B cell (primary cell): Measurements from ENCODE around the gene MOK. TPM values are rescaled to one million over a fixed set of nuclear protein-coding genes. Genes with fewer than 3 reads are reported as not detected.
A peak's percentile ranks its signal among the peaks of the same experiment; 100 is the strongest.

Source experiments
- ATAC-seq: fragments of 200-7000 bp; cut with Tn5 transposase; one replicate; pipeline ENCODE4 v1.10.0; 2021; ENCODE audit warnings: low read depth, mild to moderate bottlenecking, moderate number of reproducible peaks, moderate library complexity
- CTCF ChIA-PET: fragments of 350-600 bp; sonication (Branson Sonifier 250); formaldehyde crosslinking; loops from one replicate; lab custom pipeline; 2021; ENCODE audit warnings: antibody characterized with exemption, inconsistent platforms; lab: Charles Lee
- POLR2A ChIA-PET: fragments of 350-600 bp; sonication (Branson Sonifier 250); formaldehyde crosslinking; loops from one replicate; lab custom pipeline; 2021; ENCODE audit warnings: antibody characterized with exemption; lab: Charles Lee
- DNase-seq: peaks from one replicate; pipeline ENCODE4 v3.0.0; 2013
- H2AFZ ChIP-seq: 2 replicates; pipeline ENCODE4 v1.6.1; 2012; ENCODE audit warnings: mild to moderate bottlenecking, low read depth, low read length; ENCODE audit not compliant: insufficient read depth, poor library complexity, severe bottlenecking
- H3K27ac ChIP-seq, 2 donors: 1 replicate in 1 of 2; 2 replicates in 1 of 2; pipeline ENCODE4 v1.5.1; 2012 to 2013; ENCODE audit warnings: low read length in 2 of 2, mild to moderate bottlenecking in 2 of 2, moderate library complexity in 1 of 2
- H3K27me3 ChIP-seq, 4 experiments: fragments of 200-600 bp in 1 of 4; sonication (generic) in 1 of 4; replicated peaks in 1 of 4; 1 replicate in 2 of 4; 2 replicates in 2 of 4; pipeline versions ENCODE4 v1.6.1 to v1.7.0; 2013 to 2016; ENCODE audit warnings: low read length in 3 of 4, mild to moderate bottlenecking in 2 of 4, mixed read lengths in 1 of 4, moderate library complexity in 1 of 4; ENCODE audit not compliant: insufficient read depth in 4 of 4, control insufficient read depth in 3 of 4; ENCODE audit errors: control extremely low read depth in 1 of 4
- H3K36me3 ChIP-seq, 2 experiments: replicated peaks in 1 of 2; 1 replicate in 1 of 2; 2 replicates in 1 of 2; pipeline versions ENCODE4 v1.6.1 to v1.7.1; 2013; ENCODE audit warnings: low read length in 1 of 2; ENCODE audit not compliant: insufficient read depth in 2 of 2, control insufficient read depth in 1 of 2; ENCODE audit errors: control extremely low read depth in 1 of 2, extremely low read depth in 1 of 2
- H3K4me1 ChIP-seq, 2 donors: fragments of 200-600 bp in 1 of 2; sonication (generic) in 1 of 2; 1 replicate in 1 of 2; 2 replicates in 1 of 2; pipeline versions ENCODE4 v1.5.1 to v1.6.1; 2013 to 2017; ENCODE audit warnings: low read length in 2 of 2; ENCODE audit not compliant: control insufficient read depth in 2 of 2, insufficient read depth in 2 of 2
- H3K4me2 ChIP-seq: replicated peaks from 2 replicates; pipeline ENCODE3; 2012; ENCODE audit warnings: mild to moderate bottlenecking, low read depth, low read length; ENCODE audit not compliant: poor library complexity, severe bottlenecking
- H3K4me3 ChIP-seq, 5 experiments: fragments of 200-600 bp in 1 of 5; sonication (generic) in 1 of 5; 1 replicate in 3 of 5; 2 replicates in 2 of 5; pipeline versions ENCODE4 v1.5.1 to v1.7.0; 2011 to 2016; ENCODE audit warnings: low read length in 4 of 5, mild to moderate bottlenecking in 4 of 5, low read depth in 2 of 5, control low read depth in 1 of 5, moderate library complexity in 1 of 5; ENCODE audit not compliant: insufficient read depth in 1 of 5; ENCODE audit errors: control extremely low read depth in 1 of 5, extremely low read depth in 1 of 5
- H3K79me2 ChIP-seq: fragments of 200-600 bp; sonication (generic); one replicate; pipeline ENCODE4 v1.6.0; 2016; ENCODE audit warnings: low read length; ENCODE audit not compliant: control insufficient read depth, insufficient read depth
- H3K9ac ChIP-seq: fragments of 200-600 bp; sonication (generic); 2 replicates; pipeline ENCODE4 v1.6.1; 2017; ENCODE audit warnings: mild to moderate bottlenecking, low read length, moderate library complexity
- H3K9me3 ChIP-seq, 3 donors: one replicate each; pipeline versions ENCODE4 v1.6.1 to v1.7.1; 2013; ENCODE audit warnings: low read length in 2 of 3; ENCODE audit not compliant: control insufficient read depth in 2 of 3, insufficient read depth in 1 of 3; ENCODE audit errors: control extremely low read depth in 1 of 3
- H4K20me1 ChIP-seq: 2 replicates; pipeline ENCODE4 v1.6.0; 2012; ENCODE audit warnings: mild to moderate bottlenecking, low read length; ENCODE audit not compliant: insufficient read depth, control insufficient read depth, poor library complexity, severe bottlenecking
- H3K27ac Mint-ChIP-seq: one replicate; pipeline ENCODE4 v1.8.0; 2021; ENCODE audit warnings: mixed read lengths
- H3K27me3 Mint-ChIP-seq: one replicate; pipeline ENCODE4 v1.8.0; 2021; ENCODE audit warnings: mixed read lengths
- H3K4me1 Mint-ChIP-seq: one replicate; pipeline ENCODE4 v1.8.0; 2021; ENCODE audit warnings: mixed read lengths
- H3K4me3 Mint-ChIP-seq: one replicate; pipeline ENCODE4 v1.8.0; 2021; ENCODE audit warnings: mixed read lengths
- H3K9me3 Mint-ChIP-seq: one replicate; pipeline ENCODE4 v1.8.0; 2022; ENCODE audit warnings: mixed read lengths; ENCODE audit not compliant: insufficient read depth
- CTCF ChIP-seq: fragments of 200-600 bp; IDR thresholded peaks from one replicate; pipeline ENCODE4 v1.8.0; 2022; ENCODE audit warnings: antibody characterized with exemption, mild to moderate bottlenecking
- EZH2 ChIP-seq: IDR thresholded peaks from 2 replicates; pipeline ENCODE4 v1.6.1; 2012; ENCODE audit warnings: borderline replicate concordance, low read depth, mild to moderate bottlenecking, moderate library complexity, low read length; ENCODE audit not compliant: insufficient read depth, poor library complexity, severe bottlenecking
- WGBS: methylation state at CpG from one replicate; pipeline ENCODE4 v1.1.5; 2013; ENCODE audit warnings: missing lambda C conversion rate; ENCODE audit not compliant: insufficient coverage; 5-methylcytosine and 5-hydroxymethylcytosine counted together
- intact Hi-C: fragments of 100-400 bp; cut with micrococcal nuclease; formaldehyde crosslinking; loops from one replicate; pipeline ENCODE4 v1.10.0; 2022
- polyA plus RNA-seq: library from polyadenylated mRNA; depleted of rRNA; stranded (reverse); fragments of >200 nt; gene quantifications from 2 replicates; pipeline ENCODE4 v1.2.3, GENCODE V29; 2012
- total RNA-seq, 2 donors: library from RNA; stranded (reverse); fragments of 120-200 nt in 1 of 2; gene quantifications; 1 replicate in 1 of 2; 2 replicates in 1 of 2; pipeline versions ENCODE4 v1.2.3 to v1.2.4, GENCODE V29; 2013 to 2022

The MOK gene
- total and polyA plus RNA-seq, 2 donors (not counting 1 experiment from before 2014, with no cell fraction given) = 1.2 to 3.0 TPM

DNA sequence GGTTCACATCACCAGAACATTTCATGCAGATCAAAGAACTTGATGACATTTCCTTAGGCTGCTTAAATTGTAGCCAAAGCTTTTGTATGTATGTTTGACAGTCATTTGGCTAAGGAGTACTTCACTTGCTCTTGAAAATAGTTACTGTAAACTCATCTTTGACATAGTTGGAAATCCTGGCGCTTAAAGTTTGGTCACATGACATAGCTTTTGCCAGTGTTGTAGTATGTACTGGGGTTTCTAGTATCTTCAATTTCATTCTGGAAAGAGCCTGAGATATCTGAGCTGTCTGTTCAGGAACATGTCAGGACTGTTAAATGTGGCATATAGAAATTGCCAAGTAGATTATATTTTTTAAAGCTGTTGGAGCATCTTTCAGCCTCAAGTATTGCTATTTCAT is 109.5 kb downstream of the MOK start:
- H3K36me3 ChIP-seq = peaks cover 15 to 37% of the 10 kb centered on the region in 2 experiments
- no peaks in the 10 kb centered on the region for H3K9me3 ChIP-seq
- H3K4me2 ChIP-seq = no peak overlapping the region
- DNase-seq (no peak), ATAC-seq (no peak)
- peaks cover 6 to 12% of the 10 kb centered on the region in 2 donors for H3K4me1 ChIP-seq
- TF ChIP-seq EZH2 (no peak), CTCF (no peak)
- H3K27me3 ChIP-seq = no peaks in the 10 kb centered on the region
- H2AFZ ChIP-seq = no peak overlapping the region
- ChIA-PET CTCF (interaction anchor here (0.5 kb wide), 1 partner anchor 517 kb away, joined by 3 read pairs; no protein-coding TSS in a partner anchor), POLR2A (no interaction called here)
- H3K9ac ChIP-seq = no peak overlapping the region
- H3K4me3 ChIP-seq = no peak overlapping the region
- peaks cover 69% of the 10 kb centered on the region for H4K20me1 ChIP-seq
- intact Hi-C loops = no loop called here
- no peak overlapping the region for H3K27ac ChIP-seq
- H3K27me3 Mint-ChIP-seq = no peaks in the 10 kb centered on the region
- peaks cover 52% of the 10 kb centered on the region for H3K79me2 ChIP-seq
- no peak overlapping the region for H3K4me3 Mint-ChIP-seq
- no peaks in the 10 kb centered on the region for H3K9me3 Mint-ChIP-seq
- 100% methylated on average over 1 of the region's 1 CpG for WGBS
- H3K4me1 Mint-ChIP-seq = peaks cover 28% of the 10 kb centered on the region
- no peak overlapping the region for H3K27ac Mint-ChIP-seq

DNA sequence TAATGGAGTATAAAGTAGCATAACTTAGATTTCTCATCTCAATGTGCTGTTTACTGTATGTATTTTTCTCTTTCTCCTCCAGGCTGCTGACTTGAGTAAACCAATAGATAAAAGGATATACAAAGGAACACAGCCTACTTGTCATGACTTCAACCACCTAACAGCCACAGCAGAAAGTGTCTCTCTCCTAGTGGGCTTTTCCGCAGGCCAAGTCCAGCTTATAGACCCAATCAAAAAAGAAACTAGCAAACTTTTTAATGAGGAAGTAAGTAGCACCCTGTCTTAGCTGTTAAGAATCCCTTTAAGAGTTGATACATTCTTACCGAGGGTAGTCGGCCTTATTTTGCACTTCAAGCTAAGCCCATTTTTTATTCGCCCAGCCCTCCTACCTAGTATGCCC is 110.1 kb downstream of the MOK start:
- Histone ChIP-seq H3K79me2 (peaks cover 57% of the 10 kb centered on the region), H3K36me3 (peaks cover 15 to 37% of the 10 kb centered on the region in 2 experiments), H3K4me1 (peaks cover 6 to 12% of the 10 kb centered on the region in 2 donors), H3K9ac (no peak overlapping the region), H3K4me3 (no peak overlapping the region), H3K4me2 (no peak overlapping the region), H3K27ac (peak overlapping the region in 1 of 2 donors; percentile 53), H3K27me3 (no peaks in the 10 kb centered on the region), H4K20me1 (peaks cover 75% of the 10 kb centered on the region), H3K9me3 (no peaks in the 10 kb centered on the region), H2AFZ (no peak overlapping the region)
- intact Hi-C loops = no loop called here
- Mint-ChIP-seq H3K27me3 (no peaks in the 10 kb centered on the region), H3K27ac (no peak overlapping the region), H3K9me3 (no peaks in the 10 kb centered on the region), H3K4me1 (peaks cover 29% of the 10 kb centered on the region), H3K4me3 (peak overlapping the region; percentile 20)
- no CpG with 5 or more reads among the region's 4 CpGs for WGBS
- ChIA-PET POLR2A (no interaction called here), CTCF (interaction anchor here (0.5 kb wide), 1 partner anchor 518 kb away, joined by 3 read pairs; no protein-coding TSS in a partner anchor)
- no peak for DNase-seq
- ATAC-seq = no peak
- TF ChIP-seq EZH2 = no peak
- no peak for TF ChIP-seq CTCF
